Skin of body (tissue), 2 donors: Measurements from ENCODE around the gene UGP2. TPM values are rescaled to one million over a fixed set of nuclear protein-coding genes. Genes with fewer than 3 reads are reported as not detected.

ENCODE experiments used
- DNase-seq: peaks from one replicate; lab custom pipeline; 2025; lab: John Stamatoyannopoulos, UW
- total RNA-seq: library from RNA; depleted of rRNA; stranded (reverse); fragments of >200 nt; gene quantifications from one replicate; pipeline ENCODE4 v1.2.3, GENCODE V29; 2014

The UGP2 gene
- total RNA-seq, 1 donor from 2014 or later, result 195 TPM

DNA sequence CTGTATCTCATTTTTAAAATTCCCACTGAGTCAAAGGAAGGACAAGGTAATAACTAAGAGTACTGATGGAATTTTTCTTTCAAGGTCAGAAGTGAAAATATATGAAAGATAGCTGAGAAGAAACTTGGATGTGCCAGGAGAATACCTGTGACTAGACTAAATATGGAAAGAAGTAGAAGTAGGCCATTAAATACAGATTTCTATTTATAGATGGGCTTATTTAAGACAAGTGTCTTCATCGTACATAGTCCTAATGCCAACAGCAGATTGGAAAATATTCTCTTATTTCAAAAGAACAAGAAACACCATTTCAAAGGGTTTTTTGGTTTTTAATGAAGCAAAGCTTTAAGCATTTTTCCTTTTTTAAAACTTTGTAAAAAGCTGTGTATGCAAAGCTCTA lies 22.0 kb downstream of the UGP2 start:
- no peak for DNase-seq

DNA sequence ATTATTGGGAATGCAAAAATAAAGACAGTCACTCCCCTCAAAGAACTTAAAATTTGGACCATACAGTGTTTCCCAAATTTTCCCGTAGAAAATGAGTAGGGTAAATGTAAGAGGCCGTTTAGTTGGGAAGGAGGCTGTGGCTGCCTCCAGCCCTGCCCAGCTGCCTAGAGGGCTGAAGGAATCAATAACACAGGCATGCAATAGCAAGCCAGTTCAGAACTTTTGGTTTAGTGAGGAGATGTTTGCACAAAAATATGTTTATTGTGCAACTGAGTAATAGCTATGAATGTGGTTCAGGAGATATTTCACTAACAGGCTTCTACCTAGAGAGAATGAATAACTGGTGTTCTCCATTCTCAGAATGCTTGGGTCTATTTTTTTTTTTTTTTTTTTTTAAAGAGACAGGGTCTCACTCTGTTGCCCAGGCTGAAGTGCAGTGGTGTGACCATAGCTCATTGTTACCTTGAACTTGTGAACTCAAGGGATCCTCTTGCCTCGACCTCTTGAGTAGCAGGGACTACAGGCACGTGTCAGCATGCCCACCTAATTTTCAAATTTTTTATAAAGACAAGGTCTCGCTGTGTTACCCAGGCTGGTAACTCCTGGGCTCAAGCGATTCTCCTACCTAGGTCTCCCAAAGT lies 23.6 kb downstream of the UGP2 start:
- DNase-seq, result no peak

DNA sequence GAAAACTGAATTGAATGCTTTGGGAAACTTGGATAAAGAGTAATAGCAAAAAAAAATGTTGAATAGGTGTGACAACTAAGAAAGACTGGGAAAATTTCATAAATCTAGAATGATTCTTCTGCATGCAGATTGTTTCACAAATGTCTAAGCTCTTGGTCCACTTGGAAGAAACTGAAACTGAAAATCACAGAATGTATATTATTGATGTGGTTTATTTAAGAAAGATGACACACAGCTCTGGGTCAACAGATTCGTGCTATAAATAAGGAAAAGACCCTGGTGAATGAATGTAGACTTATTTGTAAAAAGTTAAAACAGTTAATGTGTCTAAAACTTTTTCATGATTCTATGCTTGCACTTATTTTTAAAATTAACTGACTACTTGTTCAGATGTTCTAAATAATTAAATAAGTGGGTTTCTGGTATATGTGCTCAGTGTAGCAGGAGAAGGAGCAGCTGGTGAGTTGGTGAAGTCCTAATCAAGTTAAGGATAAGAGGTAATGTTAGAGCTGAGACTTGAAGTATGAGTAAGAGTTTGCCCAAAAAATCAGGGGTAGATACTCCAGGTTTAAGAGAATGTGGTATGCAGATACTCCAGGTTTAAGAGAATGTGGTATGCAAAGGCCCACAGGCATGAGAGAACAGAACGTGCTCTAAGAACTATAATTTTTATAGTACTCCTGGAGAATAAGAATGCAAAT lies 24.5 kb downstream of the UGP2 start:
- DNase-seq, result no peak

- DNase-seq, result no peak
Measured at GRCh38 chr2:63870679-63871078, 29.0 kb downstream of the UGP2 start.

- DNase-seq, result no peak
Measured at GRCh38 chr2:63871864-63872263, 30.2 kb downstream of the UGP2 start.

- DNase-seq, result no peak
Measured at GRCh38 chr2:63872571-63873328, 31.1 kb downstream of the UGP2 start.

DNA sequence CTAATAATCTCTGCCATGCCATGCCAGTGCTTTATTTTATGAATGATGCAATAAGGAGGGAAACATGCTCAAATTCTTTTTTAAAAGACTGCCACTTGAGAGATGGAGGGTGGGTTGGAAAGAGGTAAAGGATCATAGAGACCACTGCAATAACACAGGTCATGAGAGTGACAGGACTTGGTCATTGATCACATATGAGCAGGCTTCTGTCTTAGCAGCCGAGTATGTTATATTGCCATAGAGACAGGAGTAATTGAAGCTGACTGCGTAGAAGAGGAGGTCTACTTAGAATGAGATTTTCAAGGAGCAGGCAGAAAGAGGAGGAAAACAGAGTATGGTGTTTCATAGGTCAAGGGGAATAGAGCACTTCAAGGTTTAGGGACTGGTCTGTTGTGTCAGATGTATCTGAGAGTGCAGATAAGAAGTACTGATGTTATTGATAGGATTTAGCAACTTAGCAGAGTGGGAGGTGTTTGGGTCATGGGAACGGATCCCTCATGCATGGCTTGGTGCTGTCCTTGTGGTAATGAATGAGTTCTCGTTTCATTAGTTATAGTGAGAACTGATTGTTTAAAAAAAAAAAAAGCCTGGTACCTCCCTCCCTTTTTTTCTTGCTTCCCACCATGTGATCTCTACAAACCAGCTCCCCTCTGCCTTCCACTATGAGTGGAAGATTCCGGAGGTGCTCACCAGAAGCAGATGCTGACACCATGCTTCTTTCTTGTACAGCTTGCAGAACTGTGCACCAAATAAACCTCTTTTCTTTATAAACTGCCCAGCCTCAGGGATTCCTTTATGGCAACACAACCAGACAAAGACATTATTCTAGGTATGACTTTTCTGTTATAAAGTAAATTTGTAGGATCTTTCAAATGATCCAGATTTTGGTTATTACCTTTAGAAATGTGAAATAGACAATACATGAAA lies 32.8 kb downstream of the UGP2 start:
- DNase-seq, result no peak

DNA sequence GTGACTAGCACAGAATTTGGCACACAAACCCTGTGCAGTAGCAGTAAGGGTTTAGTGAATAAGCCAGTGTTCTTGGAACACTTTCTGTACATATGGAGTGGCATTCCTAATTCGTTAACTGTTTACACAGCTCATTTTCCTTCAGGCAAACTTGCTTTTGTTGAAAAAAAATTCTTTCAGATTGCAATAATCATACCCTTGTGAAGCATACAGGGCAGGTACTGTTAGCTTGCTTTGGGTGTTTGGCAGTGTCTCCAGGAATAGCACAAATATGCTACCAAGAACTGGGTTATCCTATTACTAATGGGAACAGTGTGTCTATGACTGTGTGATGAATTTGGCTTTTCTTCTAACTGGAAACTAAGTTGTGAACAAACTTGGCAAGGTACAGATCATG lies 33.4 kb downstream of the UGP2 start:
- DNase-seq, result no peak

DNA sequence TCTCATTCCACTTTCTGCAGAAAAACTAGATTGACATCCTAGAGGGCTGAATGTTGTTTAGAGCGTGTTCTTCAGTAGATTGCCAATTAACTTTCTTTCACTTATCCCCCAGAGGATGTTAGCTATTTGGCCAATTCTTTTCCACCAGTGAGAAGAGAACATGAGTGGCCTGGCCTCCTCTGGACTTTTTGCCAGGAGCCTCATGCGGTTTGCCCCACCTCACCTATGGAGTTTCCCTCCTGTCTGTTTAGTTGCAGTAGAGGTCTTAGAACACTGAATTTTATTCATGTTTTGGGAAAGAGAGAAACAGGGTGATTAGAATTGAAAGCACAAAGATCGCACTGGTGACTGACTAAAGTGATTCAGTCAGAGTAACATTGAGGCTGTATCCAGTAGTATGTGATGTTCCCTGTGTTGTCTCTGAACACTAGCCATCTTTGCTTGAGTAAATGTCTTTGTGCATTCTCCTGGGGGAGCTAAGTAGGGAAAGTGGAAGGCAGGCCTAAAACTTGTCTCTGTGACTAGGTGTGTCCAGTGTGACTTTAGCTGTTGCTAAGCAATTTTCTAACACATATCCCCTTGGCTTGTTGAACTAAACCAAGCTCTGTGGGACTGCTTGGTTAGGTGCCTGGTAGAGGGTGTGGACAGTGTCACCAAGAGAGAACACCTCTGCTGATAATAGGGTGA lies 34.0 kb downstream of the UGP2 start:
- no peak for DNase-seq

DNA sequence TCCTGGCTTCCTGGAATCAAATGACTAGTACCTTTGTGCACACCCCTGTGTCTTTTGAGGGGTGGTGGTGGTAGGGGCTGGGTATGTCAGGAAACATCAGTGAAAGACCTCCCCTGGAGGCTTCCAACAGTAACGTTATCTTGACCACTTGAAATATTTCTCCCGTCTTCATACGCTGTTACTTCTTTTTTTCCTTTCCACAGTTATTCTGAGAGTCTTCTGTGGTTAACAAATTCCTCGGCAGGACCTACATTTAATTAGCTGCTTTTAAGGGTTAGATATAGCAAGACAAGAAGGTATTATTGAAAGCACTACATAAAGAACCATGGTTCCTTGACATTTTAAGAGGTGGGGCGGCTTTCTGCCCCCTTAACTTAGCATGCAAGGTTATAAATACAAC lies 34.6 kb downstream of the UGP2 start:
- DNase-seq, result no peak

DNA sequence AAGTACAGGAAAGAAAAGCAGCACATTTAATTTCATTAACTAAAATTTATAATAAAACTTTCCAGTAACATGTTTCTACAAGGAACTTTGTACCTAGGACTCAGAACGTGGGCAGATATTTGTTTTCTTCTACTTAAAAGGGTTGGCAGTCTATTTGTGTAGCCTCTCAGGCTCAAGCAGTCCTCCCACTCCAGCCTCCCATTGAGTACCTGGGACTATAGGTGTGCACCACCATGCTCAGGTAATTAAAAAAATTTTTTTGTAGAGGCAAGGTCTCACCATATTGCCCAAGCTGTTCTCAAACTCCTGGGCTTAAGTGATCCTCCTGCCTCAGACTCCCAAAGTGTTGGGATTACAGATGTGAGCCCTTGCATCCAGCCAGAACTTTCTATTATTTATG lies 36.8 kb downstream of the UGP2 start:
- no peak for DNase-seq

- DNase-seq, result no peak
Measured at GRCh38 chr2:63879876-63880433, 38.3 kb downstream of the UGP2 start.

DNA sequence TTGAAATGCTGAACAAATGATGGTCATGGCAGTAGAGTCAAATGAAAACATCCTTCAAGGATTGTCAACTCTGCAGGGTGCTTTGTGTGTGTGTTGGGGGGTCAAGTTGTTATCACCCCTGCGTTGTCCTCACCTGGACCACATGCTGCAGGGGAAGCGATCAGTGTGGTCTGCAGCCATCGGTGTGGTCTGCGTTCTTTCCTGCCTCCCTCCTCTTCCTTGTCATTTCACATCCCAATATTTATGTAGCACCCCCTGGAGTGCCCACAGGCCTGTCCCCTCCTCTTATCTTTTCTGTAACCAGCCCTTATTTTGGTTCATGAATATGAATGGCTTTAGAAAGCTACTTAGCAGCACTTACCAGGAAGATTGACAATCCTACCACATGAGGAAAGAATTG lies 38.9 kb downstream of the UGP2 start:
- no peak for DNase-seq

GRCh38 chr2:63881205-63881604 lies 39.5 kb downstream of the UGP2 start:
- no peak for DNase-seq

- no peak for DNase-seq
Measured at GRCh38 chr2:63882395-63883105, 40.9 kb downstream of the UGP2 start.

DNA sequence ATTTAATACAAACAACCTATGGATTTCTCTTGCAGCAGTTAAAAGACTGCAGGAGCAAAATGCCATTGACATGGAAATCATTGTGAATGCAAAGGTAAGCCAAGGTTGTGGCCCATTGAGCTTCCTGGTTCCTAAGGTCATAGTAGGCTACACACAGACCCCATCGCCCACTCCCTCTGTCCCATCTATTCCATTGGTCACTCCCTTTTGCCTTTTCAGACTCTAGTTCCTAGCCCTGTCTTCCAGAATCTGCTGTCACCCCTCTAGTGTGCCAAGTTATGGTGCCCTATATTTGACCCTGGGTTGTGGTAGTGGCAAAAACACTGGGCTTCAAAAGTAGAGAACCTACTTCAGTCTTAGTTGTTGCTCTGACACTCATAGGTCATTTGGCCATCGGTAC lies 44.7 kb downstream of the UGP2 start:
- DNase-seq, result no peak

GRCh38 chr2:63888053-63888452 lies 46.4 kb downstream of the UGP2 start:
- no peak for DNase-seq

DNA sequence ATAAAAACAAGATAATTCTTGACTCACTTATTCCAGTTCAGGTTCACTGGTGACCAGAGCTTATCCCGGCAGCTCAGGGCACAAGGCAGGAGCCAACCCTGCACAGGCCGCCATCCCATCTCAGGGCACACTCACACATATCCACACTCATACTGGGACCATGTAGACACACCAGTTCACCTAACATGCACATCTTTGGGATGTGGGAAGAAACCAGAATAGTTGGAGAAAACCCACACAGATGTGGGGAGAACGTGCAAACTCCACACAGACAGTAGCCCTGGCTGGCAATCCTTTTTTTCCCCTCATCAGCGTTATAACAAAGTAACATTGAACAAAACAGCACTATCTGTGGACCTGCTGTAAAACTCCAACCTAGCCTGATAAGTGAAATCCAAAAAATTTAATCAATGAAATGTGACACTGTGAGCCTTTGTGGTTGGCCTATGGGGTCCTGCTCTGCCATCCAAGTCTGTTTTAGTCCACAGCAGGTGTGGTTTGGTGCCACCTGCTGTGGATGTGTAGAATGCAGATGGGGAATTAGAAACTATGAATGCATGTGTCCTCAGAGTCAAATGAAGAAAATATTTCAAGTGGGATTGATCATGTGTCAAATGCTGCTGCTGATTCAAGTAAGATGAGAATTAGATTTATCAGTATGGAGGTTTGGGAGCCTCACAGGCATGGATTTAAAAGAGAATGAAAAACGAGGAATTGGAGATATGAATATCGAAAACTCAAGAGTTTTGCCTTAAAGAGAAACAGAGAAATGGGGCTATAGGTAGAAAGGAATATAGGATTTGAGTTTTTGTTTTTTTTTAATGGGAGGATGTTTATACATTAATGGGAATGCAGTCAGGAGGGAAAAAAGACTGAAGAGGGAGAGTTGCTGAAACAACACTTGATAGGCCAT lies 47.0 kb downstream of the UGP2 start:
- DNase-seq, result no peak

GRCh38 chr2:63890678-63891077 lies 49.0 kb downstream of the UGP2 start:
- no peak for DNase-seq
